ENCODE measurements around the gene EPS8L1.
A peak's percentile ranks its signal among the peaks of the same experiment; 100 is the strongest.
"Not testable (repeated sequence)": the region's sequence is repeated elsewhere in the genome, so short reads cannot be mapped to it uniquely, and the experiment has no call there.

EPS8L1 gene

DNA sequence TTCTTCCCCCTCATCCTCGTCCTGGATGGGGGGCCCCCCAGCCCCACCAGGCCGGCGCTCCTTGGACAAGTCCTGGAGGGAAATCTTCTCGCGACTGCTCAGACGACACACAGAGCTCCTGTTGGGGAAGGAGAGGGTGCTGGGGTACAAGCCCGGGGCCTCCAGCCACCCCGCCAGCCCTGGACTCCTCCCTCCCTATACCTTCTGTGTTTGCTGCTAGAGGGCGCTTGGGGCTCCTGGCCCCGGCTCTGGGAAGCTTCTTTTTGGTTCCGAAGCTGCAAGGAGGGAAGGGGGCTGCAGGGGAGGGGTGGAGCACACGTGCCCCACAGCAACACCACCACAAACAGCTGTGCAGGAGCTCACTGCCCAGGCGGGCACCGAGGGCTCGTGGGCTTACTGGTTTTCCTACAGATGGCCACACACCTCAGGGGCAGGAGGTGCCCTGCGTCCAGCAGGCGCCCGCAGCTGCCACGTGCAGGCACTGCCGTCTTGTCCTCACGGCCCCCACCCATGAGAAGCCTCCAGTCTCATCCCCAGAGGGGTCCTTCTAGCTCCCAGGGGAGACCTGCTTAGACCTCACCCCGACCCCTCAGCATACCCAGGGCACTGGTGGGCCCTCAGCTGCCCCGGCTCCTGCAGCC is 20.5 kb downstream of the EPS8L1 start:
- DNase-seq = no peak

DNA sequence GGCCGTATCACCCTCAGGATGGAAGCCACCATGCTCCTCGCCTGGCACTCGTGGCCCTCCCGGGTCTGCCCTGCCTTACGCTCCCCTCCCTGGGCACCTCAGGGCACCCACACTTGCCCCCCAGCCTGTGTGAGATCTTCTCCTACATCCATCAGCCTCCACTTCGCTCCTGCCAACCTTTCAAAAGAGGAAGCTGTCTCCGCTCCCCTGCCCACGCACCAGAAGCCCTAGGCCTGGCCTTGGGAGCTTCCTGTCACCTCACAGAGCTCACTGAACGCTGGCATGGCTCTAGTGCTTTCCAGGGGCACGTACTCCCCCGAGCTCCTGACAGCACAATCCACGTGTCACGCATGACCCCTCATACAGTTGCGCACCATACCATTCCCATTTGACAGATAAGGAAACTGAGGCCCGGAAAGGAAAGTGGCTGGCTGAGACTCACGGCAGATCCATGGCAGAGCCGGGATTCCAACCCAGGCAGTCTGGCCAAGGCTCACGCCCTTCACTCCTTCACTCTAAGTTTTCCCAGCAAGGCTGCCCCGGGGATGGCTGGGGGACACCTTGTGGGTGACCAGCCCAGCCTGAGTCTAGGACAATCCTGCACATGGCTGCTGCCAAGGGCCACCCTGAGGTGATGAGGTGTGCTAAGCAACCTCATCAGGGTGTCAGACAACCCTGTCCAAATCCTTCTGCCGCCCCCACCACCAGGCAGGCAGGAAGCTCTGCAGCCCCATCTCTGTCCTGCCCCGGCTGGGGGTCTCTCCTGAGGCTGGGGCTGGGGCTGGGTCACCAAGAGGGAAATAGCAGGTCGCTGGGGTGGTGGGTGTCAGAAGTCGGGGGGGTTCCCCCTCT is 22.4 kb downstream of the EPS8L1 start:
- DNase-seq = peak; percentile 83

DNA sequence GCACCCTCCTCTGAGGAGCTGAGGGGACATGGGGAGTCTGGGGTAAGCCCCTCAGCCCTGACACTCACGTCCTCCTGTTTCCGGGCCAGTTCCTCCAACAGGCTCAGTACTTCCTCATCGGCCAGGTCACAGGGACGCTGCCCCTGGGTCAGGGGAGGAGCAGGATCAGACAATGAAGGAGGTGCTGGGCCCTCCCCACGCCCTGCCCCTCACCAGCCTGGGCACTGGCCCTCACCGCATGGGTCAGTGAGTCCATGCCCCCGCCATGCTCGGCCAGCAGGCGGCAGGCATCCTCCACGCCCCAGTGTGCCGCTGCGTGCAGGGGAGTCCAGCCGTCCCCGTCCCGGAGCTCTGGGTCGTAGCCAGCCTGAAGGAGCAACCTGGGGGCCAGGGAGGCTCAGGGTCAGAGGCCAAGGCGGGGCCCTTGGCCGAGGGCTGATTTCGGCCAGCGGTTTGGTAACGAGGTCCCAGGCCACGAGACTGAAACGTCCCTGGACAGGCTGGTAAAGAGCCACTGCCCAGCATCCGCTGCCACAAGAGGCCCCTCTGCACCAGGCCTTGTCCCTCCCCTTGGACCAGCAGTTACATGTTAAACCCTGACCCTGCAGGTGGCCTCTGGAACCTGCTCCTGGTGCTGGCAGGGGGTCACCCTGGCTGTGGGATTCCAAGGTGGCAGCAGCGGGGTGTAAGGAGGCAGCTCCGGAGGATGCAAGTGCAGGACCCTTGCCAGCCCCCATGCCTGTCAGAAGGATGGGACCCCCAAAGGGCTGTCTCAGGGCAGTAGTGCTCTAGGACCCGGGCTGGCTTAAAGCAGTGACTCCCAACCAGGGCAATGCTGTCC is 23.3 kb downstream of the EPS8L1 start:
- peak; percentile 30 for DNase-seq

DNA sequence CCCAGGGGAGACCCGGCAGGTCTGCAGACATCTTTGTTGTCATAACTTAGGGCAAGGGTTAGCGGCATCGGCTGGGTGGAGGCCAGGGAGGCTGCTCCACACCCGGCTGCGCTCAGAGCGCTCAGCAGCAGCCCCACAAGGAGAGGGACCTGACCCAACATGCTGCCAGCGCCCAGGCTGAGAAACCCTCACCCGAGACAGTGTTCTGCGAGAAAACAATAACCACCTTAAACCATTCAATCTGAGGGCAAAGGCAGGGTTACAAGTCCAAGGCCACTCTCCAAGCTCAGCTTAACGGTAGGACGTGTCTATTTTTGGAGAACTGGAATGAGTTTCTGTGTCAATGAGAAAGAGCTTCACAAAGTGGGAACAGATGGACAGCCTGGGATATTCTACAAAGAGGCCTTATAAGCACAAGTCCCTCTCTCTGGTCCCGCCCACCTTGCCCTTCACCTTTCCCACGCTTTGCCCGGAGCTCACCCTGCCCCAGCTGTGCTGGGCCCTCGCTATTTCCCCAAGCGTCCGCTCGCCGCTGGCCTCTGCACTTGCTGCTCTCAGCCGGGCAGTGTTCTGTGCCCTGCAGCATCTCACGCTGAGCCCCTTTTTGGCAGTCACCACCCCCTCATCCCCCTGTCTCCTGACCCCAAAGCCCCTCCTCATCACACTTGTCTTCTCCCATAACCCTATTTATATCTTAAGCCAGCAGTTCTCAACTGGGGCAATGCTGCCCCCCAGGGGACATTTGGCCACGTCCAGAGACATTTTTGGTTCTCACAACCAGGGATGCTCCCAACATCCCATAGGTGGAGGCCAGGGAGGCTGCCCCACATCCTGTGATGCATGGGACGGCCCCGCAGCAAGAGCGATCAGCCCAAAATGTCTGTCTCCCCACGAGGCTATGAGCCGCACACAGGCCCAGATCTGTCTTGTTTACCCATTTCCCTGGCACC is 24.2 kb downstream of the EPS8L1 start:
- DNase-seq = peak; percentile 23

DNA sequence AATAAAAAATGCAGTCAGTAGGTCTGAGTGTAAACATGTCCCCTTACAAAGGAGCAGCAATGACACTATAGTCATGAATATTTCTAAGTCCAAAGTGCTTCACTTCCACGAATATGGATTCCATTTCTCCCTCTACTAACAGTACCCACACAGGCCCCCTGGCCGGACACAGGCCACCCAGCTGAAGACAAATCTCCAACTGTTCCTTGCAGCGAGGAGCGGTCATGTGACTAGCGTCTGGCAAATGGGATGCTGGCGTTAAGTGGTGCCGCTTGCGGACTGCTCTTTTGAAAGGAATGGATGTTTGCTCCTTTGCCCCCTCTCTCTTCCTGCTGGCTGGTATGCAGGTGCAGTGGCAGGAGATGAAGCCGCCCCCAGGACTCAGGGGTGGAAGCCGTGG is 25.6 kb downstream of the EPS8L1 start:
- DNase-seq = no peak

DNA sequence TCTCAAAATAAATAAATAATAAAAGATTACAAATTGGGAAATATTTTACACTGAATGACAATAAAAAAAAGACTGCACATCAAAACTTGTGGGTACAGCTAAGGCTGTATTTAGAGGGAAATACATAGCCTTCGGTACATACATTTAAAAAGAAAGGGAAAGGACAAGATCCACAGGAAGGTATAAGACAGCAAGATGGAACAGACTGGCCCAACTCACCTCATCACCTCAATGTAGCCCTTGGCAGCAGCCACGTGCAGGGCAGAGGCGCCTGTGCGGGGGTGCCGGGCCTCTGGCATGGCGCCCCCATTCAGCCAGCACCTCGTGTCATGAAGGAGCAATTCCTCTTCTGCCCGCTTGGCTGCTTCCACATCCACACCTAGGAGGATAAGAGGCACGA is 27.5 kb downstream of the EPS8L1 start:
- no peak for DNase-seq

DNA sequence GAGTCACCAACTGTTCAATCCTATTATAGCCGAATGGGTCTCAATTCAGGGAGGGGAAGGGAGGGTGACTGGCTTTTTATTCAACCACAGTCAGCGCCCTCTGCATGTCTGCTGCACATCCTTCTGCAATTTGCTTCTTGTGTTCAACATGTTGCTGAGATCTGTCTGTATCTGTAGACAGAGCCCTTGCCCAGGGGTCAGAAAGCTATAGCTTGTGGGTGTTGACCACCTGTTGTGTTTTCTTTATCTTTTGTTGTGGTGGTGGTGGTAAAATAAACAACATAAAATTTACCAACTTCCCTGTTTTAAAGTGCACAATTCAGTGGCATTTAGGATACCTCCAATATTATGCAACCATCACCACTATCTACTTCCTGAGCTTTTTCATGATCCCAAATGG is 29.6 kb downstream of the EPS8L1 start:
- DNase-seq = no peak

DNA sequence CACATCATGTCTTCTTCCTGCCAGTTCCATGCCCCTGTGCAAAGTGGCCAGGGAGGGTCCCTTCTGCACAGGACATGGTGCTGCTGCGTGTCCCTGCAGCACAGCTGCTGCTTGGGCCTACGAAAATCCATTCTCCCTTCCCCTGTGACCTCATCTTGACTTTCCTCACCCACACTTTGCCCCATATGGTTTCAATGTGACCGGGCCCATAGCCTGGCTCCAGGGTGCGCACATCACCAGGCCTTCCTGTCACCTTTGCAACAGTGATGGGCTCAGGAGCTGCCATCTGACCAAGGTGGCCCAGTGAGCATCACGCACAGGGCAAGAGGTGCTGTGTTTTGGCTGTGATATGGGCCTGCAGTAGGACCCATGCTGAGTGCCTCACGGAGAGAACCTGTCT is 30.9 kb downstream of the EPS8L1 start:
- no peak for DNase-seq

DNA sequence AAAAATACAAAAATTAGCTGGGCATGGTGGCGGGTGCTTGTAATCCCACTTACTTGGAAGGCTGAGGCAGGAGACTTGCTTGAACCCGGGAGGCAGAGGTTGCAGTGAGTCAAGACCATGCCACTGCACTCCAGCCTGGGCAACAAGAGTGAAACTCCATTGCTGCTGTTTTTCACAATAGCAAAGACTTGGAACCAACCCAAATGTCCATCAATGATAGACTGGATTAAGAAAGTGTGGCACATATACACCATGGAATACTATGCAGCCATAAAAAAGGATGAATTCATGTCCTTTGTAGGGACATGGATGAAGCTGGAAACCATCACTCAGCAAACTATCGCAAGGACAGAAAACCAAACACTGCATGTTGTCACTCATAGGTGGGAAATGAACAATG is 31.6 kb downstream of the EPS8L1 start:
- not testable (repeated sequence) for DNase-seq

DNA sequence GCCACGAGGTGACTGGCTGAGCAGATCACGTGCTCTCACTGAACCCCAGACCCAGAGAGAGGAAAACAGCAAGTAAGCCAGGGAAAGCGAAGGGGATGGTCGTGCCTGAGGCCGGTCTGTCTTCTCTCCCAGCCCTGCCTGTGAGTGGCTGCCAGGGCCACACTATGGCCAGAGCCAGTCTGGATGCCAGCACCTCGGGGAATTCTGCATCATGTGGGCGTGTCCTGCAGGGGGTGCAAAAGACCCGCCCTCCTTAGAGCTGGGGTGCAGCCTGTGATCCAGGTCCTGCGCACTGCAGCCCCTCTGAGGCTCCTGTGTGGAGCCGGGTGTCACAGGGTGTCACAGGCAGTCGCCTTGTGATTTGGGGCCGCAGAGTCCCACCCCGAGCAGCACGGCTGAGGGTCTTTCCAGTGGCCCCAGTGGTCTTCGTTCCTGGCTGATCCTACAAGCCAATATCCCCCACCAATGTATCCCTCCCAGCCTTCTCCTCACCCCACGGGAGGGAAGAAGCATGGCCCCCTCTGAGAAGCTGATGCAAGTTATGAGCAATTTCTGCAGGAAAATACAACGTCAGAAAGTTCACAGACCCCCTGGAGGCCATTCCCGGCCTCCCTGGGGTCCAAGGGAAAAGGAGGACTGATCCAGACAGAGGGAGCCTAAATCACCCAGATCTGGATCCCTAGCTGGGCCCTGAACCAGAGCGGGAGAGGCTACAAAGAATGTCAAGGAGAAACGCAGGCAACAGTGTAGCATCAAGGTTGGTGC is 34.0 kb downstream of the EPS8L1 start:
- DNase-seq = no peak

DNA sequence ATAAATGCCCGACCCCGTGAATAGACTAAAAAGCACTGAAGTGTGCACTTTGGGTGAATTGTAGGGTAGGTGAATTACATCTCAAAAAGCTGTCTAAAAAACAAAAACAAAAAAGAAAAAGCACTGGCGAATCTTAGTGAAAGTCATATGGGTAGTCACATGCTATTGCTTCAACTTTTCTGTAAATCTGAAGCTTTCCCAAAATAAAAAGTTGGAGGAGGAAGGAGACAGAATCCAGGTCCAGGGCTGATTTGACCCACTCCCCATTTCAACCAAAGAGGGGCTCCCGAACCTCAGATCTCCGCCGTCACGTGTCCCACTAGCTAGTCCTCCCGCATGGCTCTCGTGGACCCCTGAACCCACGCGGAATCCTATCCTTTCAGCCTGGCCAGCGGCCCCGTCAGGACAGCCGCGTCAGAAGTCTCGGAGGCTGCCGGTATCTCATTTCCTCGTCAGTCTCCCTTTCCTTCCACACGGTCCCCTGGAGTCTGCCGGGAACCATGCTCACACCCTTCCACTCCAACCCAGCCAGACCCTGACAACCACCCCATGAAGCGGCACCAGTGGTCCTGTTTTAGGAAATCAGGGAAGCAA is 35.7 kb downstream of the EPS8L1 start:
- DNase-seq = no peak

DNA sequence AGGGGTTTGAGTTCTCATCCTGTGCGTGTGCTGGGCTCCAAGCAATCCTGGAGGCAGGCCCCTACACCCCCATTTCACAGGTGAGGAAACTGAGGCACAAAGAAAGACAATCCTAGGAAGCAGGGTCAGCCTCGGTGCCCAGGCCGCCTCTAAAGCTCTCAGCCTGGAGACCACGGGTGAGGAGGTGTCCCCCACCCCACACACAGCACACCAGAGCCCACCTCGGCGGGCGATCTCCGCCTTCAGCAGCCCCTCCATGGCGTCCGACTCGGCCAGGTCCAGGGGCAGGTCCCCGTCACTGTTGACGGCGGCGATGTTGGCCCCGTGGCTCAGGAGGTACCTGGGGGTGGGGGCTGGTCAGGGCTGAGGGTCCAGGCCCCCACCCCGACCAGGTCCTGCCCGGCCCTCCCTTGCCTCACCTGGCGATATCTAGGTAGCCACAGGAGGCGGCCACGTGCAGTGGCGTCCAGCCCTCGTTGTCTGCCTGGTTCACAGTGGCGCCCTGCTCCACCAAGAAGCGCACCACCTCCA is 36.6 kb downstream of the EPS8L1 start:
- DNase-seq = no peak

DNA sequence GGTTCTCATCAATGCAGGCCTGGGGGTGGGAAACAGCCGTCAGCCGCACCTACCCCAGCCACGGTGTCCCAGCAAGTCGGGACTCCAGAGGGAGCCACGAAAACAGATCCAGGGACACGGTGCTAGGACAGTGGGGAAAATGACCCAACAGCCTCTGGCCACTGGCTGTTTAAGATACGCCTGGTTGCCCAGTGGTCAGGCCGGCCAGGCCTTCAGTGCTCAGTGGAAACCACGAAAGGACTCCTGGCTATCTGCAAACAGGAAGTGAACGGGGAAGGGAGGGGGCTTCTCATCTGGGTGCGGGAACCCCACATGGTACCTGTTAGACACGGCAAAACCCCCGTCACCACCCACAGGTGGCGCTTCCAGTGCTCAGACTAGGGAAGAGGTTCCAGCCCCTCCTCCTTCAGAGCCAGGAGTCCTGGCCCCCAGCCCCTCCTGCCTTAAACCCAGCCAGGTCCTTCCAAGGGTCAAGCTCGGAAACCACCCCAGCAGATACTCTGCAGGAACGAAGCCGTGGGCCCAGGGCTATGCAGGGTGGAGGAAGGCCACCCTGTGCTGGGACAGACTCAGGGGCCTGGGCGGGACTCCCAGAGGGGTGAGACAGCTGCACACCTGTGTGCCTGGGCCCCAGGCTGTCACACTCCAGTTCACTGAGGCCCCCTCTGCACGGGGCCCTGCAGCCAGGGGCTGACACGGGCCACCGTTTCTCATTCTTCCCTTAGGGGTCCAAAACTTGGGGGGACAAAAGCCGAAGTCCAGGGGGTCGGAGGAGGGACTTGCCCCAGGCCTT is 37.3 kb downstream of the EPS8L1 start:
- no peak for DNase-seq

DNA sequence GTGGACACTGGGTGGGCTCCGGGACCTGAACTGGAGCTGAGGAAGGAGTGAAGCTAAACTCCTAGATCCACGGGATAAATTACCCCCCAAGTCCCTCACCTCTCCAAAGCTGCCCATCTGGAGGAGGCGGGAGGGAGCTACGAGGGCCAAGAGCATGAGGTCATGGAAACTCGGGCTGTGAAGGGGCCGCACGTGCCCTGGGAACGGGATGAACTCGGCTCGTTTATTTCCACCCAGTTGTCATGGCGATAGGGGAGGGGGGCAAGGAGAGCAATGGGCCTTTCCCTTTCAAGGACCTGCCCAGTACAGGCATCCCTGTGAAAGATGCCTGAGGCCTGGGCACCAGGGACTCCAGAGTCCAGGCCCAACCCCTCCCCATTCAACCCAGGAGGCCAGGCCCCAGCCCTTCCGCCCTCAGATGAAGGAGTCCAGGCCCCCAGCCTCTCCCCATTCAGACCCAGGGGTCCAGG is 37.9 kb downstream of the EPS8L1 start:
- DNase-seq = no peak

DNA sequence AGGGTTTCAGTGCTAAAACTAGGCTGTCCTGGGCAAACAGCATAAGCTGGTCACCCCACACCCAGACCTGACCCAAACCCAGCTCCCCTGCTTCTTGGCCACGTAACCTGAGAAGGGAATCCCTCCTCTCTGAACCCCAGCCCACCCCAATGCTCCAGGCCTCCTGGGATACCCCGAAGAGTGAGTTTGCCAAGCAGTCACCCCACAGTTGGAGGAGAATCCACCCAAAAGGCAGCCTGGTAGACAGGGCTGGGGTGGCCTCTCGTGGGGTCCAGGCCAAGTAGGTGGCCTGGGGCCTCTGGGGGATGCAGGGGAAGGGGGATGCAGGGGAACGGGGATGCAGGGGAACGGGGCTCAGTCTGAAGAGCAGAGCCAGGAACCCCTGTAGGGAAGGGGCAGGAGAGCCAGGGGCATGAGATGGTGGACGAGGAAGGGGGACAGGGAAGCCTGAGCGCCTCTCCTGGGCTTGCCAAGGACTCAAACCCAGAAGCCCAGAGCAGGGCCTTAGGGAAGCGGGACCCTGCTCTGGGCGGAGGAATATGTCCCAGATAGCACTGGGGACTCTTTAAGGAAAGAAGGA is 39.0 kb downstream of the EPS8L1 start:
- DNase-seq = no peak

DNA sequence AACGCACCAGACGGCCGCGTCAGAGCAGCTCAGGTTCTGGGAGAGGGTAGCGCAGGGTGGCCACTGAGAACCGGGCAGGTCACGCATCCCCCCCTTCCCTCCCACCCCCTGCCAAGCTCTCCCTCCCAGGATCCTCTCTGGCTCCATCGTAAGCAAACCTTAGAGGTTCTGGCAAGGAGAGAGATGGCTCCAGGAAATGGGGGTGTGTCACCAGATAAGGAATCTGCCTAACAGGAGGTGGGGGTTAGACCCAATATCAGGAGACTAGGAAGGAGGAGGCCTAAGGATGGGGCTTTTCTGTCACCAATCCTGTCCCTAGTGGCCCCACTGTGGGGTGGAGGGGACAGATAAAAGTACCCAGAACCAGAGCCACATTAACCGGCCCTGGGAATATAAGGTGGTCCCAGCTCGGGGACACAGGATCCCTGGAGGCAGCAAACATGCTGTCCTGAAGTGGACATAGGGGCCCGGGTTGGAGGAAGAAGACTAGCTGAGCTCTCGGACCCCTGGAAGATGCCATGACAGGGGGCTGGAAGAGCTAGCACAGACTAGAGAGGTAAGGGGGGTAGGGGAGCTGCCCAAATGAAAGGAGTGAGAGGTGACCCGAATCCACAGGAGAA is 39.9 kb downstream of the EPS8L1 start:
- DNase-seq = no peak

DNA sequence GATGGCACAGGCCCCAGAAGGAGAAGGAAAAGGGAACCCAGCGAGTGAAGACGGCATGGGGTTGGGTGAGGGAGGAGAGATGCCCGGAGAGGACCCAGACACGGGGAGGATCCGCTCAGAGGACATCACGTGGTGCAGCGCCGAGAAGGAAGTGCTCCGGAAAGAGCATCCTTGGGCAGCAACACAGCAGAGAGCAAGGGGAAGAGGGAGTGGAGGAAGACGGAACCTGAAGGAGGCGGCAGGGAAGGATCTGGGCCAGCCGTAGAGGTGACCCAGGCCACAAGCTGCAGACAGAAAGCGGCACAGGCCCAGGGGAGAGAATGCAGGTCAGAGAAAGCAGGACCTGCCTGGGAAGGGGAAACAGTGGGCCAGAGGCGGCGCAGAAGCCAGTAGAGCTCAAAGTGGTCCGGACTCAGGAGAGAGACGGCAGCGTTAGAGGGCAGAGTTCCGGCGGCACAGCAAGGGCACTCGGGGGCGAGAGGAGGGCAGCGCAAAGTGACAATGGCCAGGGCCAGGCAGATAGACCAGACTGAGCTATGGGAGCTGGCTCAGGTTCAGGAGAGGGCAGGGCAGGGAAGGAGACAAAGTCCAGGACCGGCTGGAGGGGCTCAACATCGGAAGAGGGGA is 40.7 kb downstream of the EPS8L1 start:
- DNase-seq = peak; percentile 71

DNA sequence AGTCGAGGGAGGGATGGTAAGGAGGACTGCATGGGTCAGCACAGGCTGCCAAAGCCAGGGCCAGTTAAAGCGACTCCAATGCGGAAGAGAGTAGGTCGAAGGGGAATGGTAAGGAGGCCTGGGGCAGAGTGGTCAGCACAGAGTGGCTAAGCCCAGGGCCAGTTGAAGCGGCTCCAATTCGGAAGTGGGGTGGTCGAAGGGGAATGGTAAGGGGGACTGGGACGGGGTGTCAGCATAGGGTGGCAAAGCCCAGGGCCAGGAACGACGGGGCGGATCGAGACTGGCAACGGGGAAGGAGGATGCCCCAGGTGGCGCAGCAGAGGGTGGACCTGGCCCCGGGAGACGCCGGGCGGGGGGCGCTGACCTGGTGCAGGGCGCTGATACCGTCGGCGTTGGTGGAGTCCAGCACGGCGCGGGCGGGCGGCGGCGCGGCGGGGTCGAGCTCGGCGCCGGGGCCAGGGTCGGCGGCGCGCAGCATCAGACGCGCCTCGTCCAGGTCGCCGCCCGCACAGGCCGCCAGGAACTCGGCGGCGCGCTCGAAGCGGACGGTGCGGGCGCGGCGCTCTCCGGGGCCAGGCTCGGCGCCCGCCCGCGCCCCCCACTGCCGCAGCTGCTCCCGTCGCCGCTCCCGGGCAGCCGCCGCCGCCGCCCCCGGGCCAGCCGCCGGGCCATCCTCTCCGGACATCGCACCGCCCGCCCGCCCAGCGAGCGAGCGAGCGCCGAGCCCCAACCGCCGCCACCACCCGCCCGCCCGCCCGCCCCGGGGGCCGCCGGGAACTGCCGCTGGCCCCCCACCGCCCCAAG is 41.4 kb downstream of the EPS8L1 start, which contains the start of gene PPP1R12C:
TSS of gene PPP1R12C (minus strand) at position 779 of the 804 bp plus-strand sequence. CDS start at position 685, 94 bp downstream.
- DNase-seq = peak; percentile 18
